Right kidney (tissue), 9 donors: ENCODE data around the gene MS4A5.
"Not testable (repeated sequence)": the region's sequence is repeated elsewhere in the genome, so short reads cannot be mapped to it uniquely, and the experiment has no call there.

Experiments used
- DNase-seq: peaks from one replicate; pipeline ENCODE4 v3.0.0-alpha.2; 2016
- long read RNA-seq, 8 donors: transcript quantifications; one replicate each; lab custom pipeline, GENCODE V29; 2026

Gene MS4A5, protein sequence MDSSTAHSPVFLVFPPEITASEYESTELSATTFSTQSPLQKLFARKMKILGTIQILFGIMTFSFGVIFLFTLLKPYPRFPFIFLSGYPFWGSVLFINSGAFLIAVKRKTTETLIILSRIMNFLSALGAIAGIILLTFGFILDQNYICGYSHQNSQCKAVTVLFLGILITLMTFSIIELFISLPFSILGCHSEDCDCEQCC
- long read RNA-seq, donor 1, result 0 reads
- long read RNA-seq, donor 2, result 0 reads
- long read RNA-seq, donor 3, result 0 reads
- long read RNA-seq, donor 4, result 0 reads
- long read RNA-seq, donor 5, result 0 reads
- long read RNA-seq, donor 6, result 0 reads
- long read RNA-seq, donor 7, result 0 reads
- long read RNA-seq, donor 8, result 0 reads

- no peak for DNase-seq
Measured at GRCh38 chr11:60429272-60429671, at the start of gene MS4A5. Gene MS4A5, plus strand, starts transcription at chr11:60429572. Its CDS starts 103 bp downstream, at chr11:60429675.

- DNase-seq, result no peak
Measured at GRCh38 chr11:60389279-60389910, 40.0 kb upstream of the MS4A5 start.

DNA sequence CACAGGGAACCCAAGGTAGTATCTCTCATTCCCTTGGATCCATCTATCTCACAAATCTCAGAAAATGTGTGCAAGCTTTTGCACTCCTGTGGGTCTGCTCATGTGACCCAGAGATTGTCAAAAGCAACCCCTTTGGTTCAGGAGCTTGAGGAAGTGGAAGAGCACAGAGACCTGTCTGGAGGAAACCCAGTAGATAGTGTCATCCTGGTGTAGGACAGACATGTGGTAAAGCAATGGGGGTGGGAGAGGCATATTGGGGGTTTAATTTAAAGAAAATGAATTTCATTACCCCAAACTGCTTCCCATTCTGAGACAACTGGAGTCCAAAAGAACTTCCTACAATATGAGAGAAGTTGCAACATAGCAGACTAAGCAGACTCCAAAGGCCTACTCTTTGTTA, 39.0 kb upstream of the MS4A5 start:
- no peak for DNase-seq

DNA sequence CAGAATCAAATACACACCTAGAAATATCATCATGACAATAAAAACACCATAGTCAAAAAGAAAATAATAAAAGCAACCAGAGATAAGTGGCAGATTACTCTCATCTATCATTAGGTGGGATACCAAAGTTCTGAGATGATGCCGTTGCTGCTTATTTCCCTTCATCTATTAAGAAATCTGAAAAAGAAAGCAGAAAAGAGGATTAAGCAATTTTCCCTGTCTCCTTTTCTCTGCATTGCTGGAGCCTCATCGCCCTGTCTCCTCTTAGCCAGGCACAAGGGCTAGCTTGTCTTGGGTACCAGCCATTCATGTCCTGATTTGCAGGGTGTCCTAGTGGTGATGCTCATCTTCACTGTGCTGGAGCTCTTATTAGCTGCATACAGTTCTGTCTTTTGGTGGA, 37.0 kb upstream of the MS4A5 start:
- DNase-seq, result no peak

- DNase-seq, result no peak
Measured at GRCh38 chr11:60393016-60393415, 36.4 kb upstream of the MS4A5 start.

DNA sequence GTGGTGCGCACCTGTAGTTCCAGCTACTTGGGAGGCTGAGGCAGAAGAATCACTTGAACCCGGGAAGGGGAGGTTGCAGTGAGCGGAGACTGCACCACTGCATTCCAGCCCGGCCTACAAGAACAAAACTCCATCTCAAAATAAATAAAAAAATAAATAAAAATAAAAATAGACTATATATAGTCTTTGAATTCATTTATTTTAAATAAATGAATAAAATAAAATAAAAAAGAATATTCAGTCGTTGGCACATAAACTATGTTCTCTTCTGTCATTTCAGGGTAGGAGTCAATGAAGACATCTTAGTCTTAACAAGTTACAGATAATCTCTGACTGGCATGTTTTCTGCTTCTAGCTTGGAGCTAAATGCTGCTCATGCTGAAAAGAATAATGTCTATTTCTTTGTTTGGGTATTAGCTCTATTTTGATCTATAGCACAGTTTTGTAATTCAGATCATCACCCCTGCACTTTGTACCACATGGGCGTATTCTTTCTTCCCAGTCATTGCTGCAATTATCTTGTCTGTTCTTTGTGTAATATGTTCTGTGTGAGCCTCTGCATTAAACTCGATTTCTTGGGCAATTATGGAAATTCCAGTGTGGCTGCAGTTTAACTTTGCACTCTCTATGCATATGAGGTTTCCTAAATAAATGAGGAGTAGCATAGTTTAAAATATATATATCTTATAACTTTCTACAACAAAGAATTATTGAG, 34.5 kb upstream of the MS4A5 start:
- no peak for DNase-seq

DNA sequence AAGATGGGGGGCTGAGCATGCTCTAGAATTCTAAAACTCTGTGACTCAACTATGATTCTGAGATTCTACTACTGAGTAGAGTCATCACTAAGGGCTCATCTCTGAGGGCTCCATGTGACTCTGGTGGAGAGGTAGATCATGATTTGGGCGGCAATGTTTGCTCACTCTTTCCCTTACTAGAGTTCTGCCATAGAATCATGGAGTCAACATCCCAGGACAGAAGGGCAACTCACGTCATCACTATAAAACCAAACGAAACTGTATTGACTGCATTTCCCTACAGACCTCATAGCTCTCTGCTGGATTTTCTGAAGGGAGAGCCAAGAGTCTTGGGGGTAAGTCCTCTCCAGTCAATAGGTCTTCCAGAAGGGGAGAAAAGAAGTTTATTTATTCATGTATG, 33.0 kb upstream of the MS4A5 start, which contains the start of gene MS4A14:
Gene MS4A14 (plus strand): TSS at position 78 of the 400 bp plus-strand sequence. CDS start 120 bp downstream, at position 198.
- no peak for DNase-seq

GRCh38 chr11:60396799-60397198, 32.6 kb upstream of the MS4A5 start:
- no peak for DNase-seq

DNA sequence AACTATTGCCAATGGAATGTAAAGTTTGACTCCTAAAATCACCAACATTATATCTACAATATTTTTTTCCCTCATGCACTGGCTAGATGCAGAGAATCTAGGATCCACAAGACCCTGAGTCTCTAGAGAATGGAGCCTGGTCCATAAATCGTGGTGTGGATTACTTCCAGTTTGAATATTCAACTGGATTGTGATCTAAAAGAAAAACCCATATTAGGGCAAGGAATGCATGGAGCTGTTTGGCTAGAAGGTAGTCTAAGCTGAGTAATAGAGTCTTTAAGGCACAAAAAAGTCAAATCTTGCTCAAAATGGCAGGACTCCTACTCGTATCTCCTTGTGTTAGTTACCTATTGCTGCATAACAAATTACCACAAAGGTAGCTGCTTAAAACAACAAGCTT, 9.4 kb upstream of the MS4A5 start:
- no peak for DNase-seq

DNA sequence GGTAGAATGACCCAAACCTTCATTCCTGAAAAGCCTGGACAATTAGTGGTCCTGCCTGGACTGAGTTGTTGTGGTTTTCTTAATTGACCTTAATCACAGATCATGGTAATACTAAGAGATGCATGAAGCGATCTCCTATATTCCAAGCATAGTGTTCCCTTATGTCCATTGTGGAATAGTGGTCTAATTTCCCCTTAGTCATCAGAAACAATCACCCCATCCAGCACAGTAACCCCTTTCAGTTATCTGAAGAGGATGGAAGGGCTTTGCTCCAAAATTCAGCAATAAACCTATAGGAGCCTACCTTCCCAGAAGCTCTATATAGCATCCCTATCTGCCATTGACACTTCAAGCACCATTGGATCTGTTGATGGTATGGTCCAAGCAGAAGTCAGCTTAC, 6.8 kb upstream of the MS4A5 start:
- DNase-seq, result no peak

GRCh38 chr11:60428517-60428916, 855 bp upstream of the MS4A5 start:
- no peak for DNase-seq

DNA sequence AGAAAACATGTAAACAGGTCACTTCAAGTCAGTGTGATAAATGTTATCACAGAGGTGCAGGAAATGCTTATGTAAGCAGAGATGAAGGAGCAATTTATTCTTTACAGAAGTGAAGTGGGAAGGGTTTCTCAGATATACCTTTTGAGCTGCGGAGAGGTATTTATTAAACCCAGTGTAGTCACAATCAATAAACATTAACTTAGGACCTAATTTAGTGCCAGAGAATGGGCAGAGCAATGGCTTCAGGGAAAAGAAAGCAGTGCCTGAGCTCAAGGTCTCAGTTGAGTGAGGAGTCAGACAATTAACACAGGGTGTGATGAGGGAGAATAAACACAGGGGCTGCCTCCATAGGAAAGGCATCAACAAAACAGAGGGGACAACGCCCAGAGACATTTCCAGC, 1.9 kb downstream of the MS4A5 start:
- peak; percentile 6 for DNase-seq

DNA sequence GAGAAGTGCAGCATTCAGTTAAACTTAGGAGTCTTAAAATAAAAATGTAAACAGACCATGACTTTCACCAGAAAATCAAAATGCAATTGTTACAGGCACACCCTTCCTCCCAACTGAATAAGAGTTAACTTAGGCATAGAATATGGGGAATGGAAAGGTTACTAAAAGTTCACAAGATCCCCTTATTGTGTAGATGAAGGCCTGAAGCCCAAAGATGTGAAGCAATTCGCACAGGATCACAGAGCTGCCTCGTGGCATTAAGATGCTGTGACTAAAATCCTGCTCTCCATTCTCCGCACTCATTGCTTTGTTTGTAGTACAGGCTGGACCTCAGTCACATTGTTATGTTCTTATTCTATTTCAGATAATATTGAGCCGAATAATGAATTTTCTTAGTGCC, 4.0 kb downstream of the MS4A5 start:
- no peak for DNase-seq

DNA sequence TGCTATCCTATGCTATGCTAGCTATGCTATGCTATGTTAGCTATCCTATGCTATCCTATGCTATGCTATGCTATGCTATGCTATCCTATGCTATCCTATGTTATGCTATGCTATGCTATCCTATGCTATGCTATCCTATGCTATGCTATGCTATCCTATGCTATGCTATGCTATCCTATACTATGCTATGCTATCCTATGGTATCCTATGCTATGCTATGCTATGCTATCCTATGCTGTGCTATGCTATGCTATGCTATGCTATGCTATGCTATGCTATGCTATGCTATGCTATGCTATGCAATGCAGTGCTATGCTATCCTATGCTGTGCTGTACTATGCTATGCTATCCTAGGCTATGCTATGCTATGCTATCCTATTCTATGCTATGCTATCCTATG, 17.7 kb downstream of the MS4A5 start:
- DNase-seq, result no peak

- DNase-seq, result no peak
Measured at GRCh38 chr11:60447846-60448245, 18.5 kb downstream of the MS4A5 start.

DNA sequence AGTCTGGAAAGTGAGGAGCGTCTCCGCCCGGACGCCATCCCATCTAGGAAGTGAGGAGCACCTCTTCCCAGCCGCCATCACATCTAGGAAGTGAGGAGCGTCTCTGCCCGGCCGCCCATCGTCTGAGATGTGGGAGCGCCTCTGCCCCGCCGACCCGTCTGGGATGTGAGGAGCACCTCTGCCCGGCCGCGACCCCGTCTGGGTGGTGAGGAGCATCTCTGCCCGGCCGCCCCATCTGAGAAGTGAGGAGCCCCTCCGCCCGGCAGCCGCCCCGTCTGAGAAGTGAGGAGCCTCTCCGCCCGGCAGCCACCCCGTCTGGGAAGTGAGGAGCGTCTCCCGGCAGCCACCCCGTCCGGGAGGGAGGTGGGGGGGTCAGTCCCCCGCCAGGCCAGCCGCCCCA, 21.8 kb downstream of the MS4A5 start:
- DNase-seq, result not testable (repeated sequence)

DNA sequence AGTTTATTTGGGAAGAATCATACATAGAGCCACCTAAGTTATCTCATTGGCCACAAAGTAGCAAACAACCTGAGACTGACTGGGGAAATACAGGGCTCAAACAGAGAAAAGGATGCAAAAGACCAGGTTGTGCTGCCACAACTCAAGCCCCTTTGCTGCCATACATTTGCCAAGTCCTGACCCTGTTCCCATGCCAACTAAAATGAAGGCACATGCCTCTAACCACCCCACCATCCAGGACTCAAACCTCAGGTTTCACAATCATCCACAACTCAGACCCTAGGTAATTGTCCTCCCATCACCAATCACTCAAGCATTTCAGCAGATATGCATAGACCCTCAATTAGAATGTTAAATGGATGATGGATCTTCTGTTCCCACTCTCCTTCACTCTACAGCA, 24.8 kb downstream of the MS4A5 start:
- DNase-seq, result no peak

GRCh38 chr11:60455531-60456042, 26.2 kb downstream of the MS4A5 start, which contains the start of gene MS4A1:
Gene MS4A1, plus strand, starts transcription at chr11:60455847. Its CDS starts 6,528 bp downstream, at chr11:60462375.
- no peak for DNase-seq

- DNase-seq, result no peak
Measured at GRCh38 chr11:60457576-60457975, 28.2 kb downstream of the MS4A5 start.

- no peak for DNase-seq
Measured at GRCh38 chr11:60459345-60459744, 30.0 kb downstream of the MS4A5 start.

GRCh38 chr11:60468829-60469228, 39.5 kb downstream of the MS4A5 start:
- DNase-seq, result no peak

DNA sequence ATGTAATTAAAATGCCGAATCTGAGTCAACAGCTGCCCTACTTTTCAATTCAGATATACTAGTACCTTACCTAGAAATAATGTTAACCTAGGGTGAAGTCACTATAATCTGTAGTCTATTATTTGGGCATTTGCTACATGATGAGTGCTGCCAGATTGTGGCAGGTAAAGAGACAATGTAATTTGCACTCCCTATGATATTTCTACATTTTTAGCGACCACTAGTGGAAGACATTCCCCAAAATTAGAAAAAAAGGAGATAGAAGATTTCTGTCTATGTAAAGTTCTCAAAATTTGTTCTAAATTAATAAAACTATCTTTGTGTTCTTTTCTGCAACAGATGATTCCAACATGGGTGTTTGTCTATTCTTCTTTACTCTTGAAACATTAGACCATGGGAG, 40.4 kb downstream of the MS4A5 start:
- DNase-seq, result no peak

DNA sequence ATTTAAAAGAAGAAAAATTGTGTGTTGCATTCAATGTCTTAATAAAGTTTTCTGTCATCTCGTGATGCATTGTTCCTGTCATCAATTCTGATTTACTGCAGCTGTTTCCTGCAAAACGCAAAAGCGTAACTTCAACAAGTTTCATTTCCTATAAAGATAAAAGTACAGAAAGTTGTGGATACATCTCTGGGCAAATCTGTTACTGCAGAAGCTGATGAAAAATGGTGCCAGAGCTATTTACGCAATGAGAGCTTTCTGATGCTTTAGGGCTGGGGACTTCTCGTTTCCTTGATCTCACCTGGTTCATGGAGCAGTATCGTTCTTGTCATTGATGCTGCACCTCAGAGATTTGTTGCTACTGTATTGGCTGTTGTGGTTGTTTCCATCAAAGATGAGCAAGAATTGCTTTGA, 47.7 kb downstream of the MS4A5 start:
- no peak for DNase-seq
